DOHH2 (cell line): ENCODE data around the gene SATB1.

Experiments
- H3F3A ChIP-seq: fragments of 200-600 bp; sonication (generic), shearing (Covaris generic); 2 replicates; pipeline ENCODE4 v1.6.0; 2016; ENCODE audit warnings: antibody characterized with exemption, mild to moderate bottlenecking; ENCODE audit not compliant: control insufficient read depth, insufficient read depth
- H3K27ac ChIP-seq: fragments of 200-600 bp; sonication (generic); 2 replicates; pipeline ENCODE4 v1.5.1; 2014; ENCODE audit warnings: low read depth, mild to moderate bottlenecking, low read length, moderate library complexity
- H3K27me3 ChIP-seq: fragments of 200-600 bp; sonication (generic); 2 replicates; pipeline ENCODE4 v1.6.1; 2014; ENCODE audit warnings: mild to moderate bottlenecking, low read length, mixed read lengths; ENCODE audit not compliant: control insufficient read depth
- H3K36me3 ChIP-seq: fragments of 200-600 bp; sonication (generic); 2 replicates; pipeline ENCODE4 v1.6.1; 2014; ENCODE audit warnings: mild to moderate bottlenecking, low read length, moderate library complexity, mixed read lengths; ENCODE audit not compliant: control insufficient read depth
- H3K4me1 ChIP-seq: fragments of 200-600 bp; sonication (generic); 2 replicates; pipeline ENCODE4 v1.6.1; 2014; ENCODE audit warnings: mild to moderate bottlenecking, low read length, mixed read lengths; ENCODE audit not compliant: control insufficient read depth
- H3K4me2 ChIP-seq: fragments of 200-600 bp; sonication (generic); 2 replicates; pipeline ENCODE4 v1.6.0; 2014; ENCODE audit warnings: mild to moderate bottlenecking, low read length, moderate library complexity
- H3K4me3 ChIP-seq: fragments of 200-600 bp; sonication (generic); 2 replicates; pipeline ENCODE4 v1.5.1; 2014; ENCODE audit warnings: mild to moderate bottlenecking, low read length, mixed read lengths
- H3K79me2 ChIP-seq: fragments of 200-600 bp; sonication (generic); 2 replicates; pipeline ENCODE4 v1.6.1; 2014; ENCODE audit warnings: mild to moderate bottlenecking, low read length, mixed read lengths; ENCODE audit not compliant: control insufficient read depth
- H3K9me2 ChIP-seq: fragments of 200-600 bp; sonication (generic); replicated peaks from 2 replicates; pipeline ENCODE4 v1.6.1; 2014; ENCODE audit warnings: mild to moderate bottlenecking, low read length, mixed read lengths; ENCODE audit not compliant: control insufficient read depth
- H3K9me3 ChIP-seq: fragments of 200-600 bp; sonication (generic); 2 replicates; pipeline ENCODE4 v1.6.1; 2014; ENCODE audit warnings: antibody characterized with exemption, low read length, mixed read lengths; ENCODE audit not compliant: control insufficient read depth, insufficient read depth
- H4K20me1 ChIP-seq: fragments of 200-600 bp; sonication (generic); 2 replicates; pipeline ENCODE4 v1.6.0; 2014; ENCODE audit warnings: low read depth, mild to moderate bottlenecking, antibody characterized with exemption, low read length, moderate library complexity; ENCODE audit not compliant: control insufficient read depth, insufficient read depth
- CTCF ChIP-seq: fragments of 200-600 bp; sonication (generic); IDR thresholded peaks from one replicate; pipeline ENCODE4 v1.5.1; 2014; ENCODE audit warnings: antibody characterized with exemption, mild to moderate bottlenecking, low read depth, low read length; ENCODE audit not compliant: poor library complexity, severe bottlenecking
- EZH2phosphoT487 ChIP-seq: fragments of 200-600 bp; sonication (generic); IDR thresholded peaks from 2 replicates; pipeline ENCODE4 v1.6.1; 2017; ENCODE audit warnings: borderline replicate concordance, mild to moderate bottlenecking, antibody characterized with exemption, low read length, moderate library complexity, mixed read lengths

The SATB1 gene

GRCh38 chr3:18297126-18297525, 128.0 kb downstream of the SATB1 start:
- H3K79me2 ChIP-seq, result no peaks in the 10 kb centered on the region
- H3K9me3 ChIP-seq, result no peaks in the 10 kb centered on the region
- no peak overlapping the region for H3K4me2 ChIP-seq
- no peak overlapping the region for H3K27ac ChIP-seq
- no peaks in the 10 kb centered on the region for H3K36me3 ChIP-seq
- no peaks in the 10 kb centered on the region for H3K27me3 ChIP-seq
- no peaks in the 10 kb centered on the region for H3F3A ChIP-seq
- H4K20me1 ChIP-seq, result no peaks in the 10 kb centered on the region
- no peaks in the 10 kb centered on the region for H3K4me1 ChIP-seq
- no peaks in the 10 kb centered on the region for H3K9me2 ChIP-seq
- H3K4me3 ChIP-seq, result no peak overlapping the region
- no peak for TF ChIP-seq EZH2phosphoT487
- no peak for TF ChIP-seq CTCF
